ENCODE data around the gene FJX1.

The FJX1 gene

GRCh38 chr11:35608502-35608901, 9.8 kb upstream of the FJX1 start:
- DNase-seq = no peak

GRCh38 chr11:35609656-35610055, 8.6 kb upstream of the FJX1 start:
- DNase-seq = no peak

- DNase-seq = no peak
These were observed 7.6 kb upstream of the FJX1 start for GRCh38 chr11:35610631-35611030.

GRCh38 chr11:35611741-35612140, 6.5 kb upstream of the FJX1 start:
- DNase-seq = no peak

- no peak for DNase-seq
These were observed 3.2 kb upstream of the FJX1 start for GRCh38 chr11:35614939-35615569.

GRCh38 chr11:35615921-35616900, 2.0 kb upstream of the FJX1 start:
- peak; percentile 74 for DNase-seq

GRCh38 chr11:35617316-35617686, 959 bp upstream of the FJX1 start:
- no peak for DNase-seq

GRCh38 chr11:35618497-35619115, 346 bp downstream of the FJX1 start:
- DNase-seq = peak; percentile 59

- peak; percentile 41 for DNase-seq
These were observed 1.0 kb downstream of the FJX1 start for GRCh38 chr11:35619116-35619854.

GRCh38 chr11:35619855-35620640, 1.8 kb downstream of the FJX1 start:
- peak; percentile 57 for DNase-seq

GRCh38 chr11:35620795-35621194, 2.5 kb downstream of the FJX1 start:
- no peak for DNase-seq

GRCh38 chr11:35621620-35622019, 3.4 kb downstream of the FJX1 start:
- DNase-seq = no peak

- DNase-seq = peak; percentile 76
These were observed 3.8 kb downstream of the FJX1 start for GRCh38 chr11:35622070-35622469.

GRCh38 chr11:35623621-35624168, 5.4 kb downstream of the FJX1 start:
- DNase-seq = peak; percentile 99

- DNase-seq = no peak
These were observed 6.1 kb downstream of the FJX1 start for GRCh38 chr11:35624316-35624715.

GRCh38 chr11:35624781-35625180, 6.5 kb downstream of the FJX1 start:
- no peak for DNase-seq

- no peak for DNase-seq
These were observed 8.2 kb downstream of the FJX1 start for GRCh38 chr11:35626501-35626900.

GRCh38 chr11:35629511-35629910, 11.3 kb downstream of the FJX1 start:
- peak; percentile 22 for DNase-seq

- peak; percentile 99 for DNase-seq
These were observed 11.7 kb downstream of the FJX1 start for GRCh38 chr11:35629914-35630313.

- DNase-seq = no peak
These were observed 13.6 kb downstream of the FJX1 start for GRCh38 chr11:35631891-35632290.

GRCh38 chr11:35632301-35632700, 14.0 kb downstream of the FJX1 start:
- DNase-seq = peak; percentile 49
